HCT116 (cell line): ENCODE data around the gene CARMIL1. TPM values are rescaled to one million over a fixed set of nuclear protein-coding genes. Genes with fewer than 3 reads are reported as not detected.

Experiments
- ATAC-seq: fragments of 200-7000 bp; cut with Tn5 transposase; 2 replicates; pipeline ENCODE4 v1.9.1; 2020; ENCODE audit warnings: mild to moderate bottlenecking, moderate library complexity
- BruUV-seq: library from RNA; stranded (reverse); fragments of 400-500 nt; replicated peaks from 2 replicates; lab custom pipeline; 2021; lab: Mats Ljungman, UMichigan
- CTCF ChIA-PET: fragments of 300-600 bp; sonication (Branson Sonifier 250); formaldehyde crosslinking; loops from one replicate; lab custom pipeline; 2021; ENCODE audit warnings: antibody characterized with exemption; lab: Charles Lee
- POLR2A ChIA-PET: fragments of 300-600, 350-600 bp; sonication (Branson Sonifier 250); formaldehyde crosslinking; loops from one replicate; lab custom pipeline; 2021; ENCODE audit warnings: antibody characterized with exemption; lab: Charles Lee
- RAD21 ChIA-PET, 2 experiments: fragments of 300-600 bp; sonication (Branson Sonifier 250); formaldehyde crosslinking; loops; one replicate each; lab custom pipeline; 2023; ENCODE audit warnings: low total read pairs in 2 of 2; ENCODE audit not compliant: uncharacterized antibody in 2 of 2, unreplicated experiment in 2 of 2, low non-redundant PET in 1 of 2; lab: Charles Lee
- DNase-seq: peaks from one replicate; pipeline ENCODE4 v3.0.0-alpha.2; 2010; ENCODE audit warnings: low read depth, low spot score
- H2AFZ ChIP-seq: fragments of 200-600 bp; shearing (Covaris generic), sonication (generic); 2 replicates; pipeline ENCODE4 v1.6.1; 2017; ENCODE audit warnings: low read depth, mixed run types, mixed read lengths, antibody characterized with exemption, low read length; ENCODE audit not compliant: poor library complexity, severe bottlenecking
- H3K27ac ChIP-seq: 2 replicates; pipeline ENCODE4 v1.5.1; 2012; ENCODE audit warnings: low read depth, low read length
- H3K27me3 ChIP-seq: fragments of 200-600 bp; sonication (generic); 2 replicates; pipeline ENCODE4 v1.6.1; 2016; ENCODE audit warnings: mixed run types, low read length, mixed read lengths; ENCODE audit not compliant: insufficient read depth
- H3K36me3 ChIP-seq, 2 experiments: fragments of 200-500 bp in 1 of 2; fragments of 200-600 bp in 1 of 2; sonication (Bioruptor generic) in 1 of 2; sonication (generic) in 1 of 2; 2 replicates each; pipeline versions ENCODE4 v1.5.1 to v1.6.1; 2014 to 2016; ENCODE audit warnings: low read length in 2 of 2, inconsistent platforms in 1 of 2, mixed read lengths in 1 of 2, mixed run types in 1 of 2; ENCODE audit not compliant: insufficient read depth in 2 of 2, control insufficient read depth in 1 of 2
- H3K4me1 ChIP-seq, 2 experiments: fragments of 200-600 bp in 1 of 2; sonication (generic) in 1 of 2; 2 replicates each; pipeline versions ENCODE4 v1.5.1 to v1.6.1; 2012 to 2017; ENCODE audit warnings: low read length in 2 of 2, inconsistent platforms in 1 of 2, mild to moderate bottlenecking in 1 of 2, mixed read lengths in 1 of 2, mixed run types in 1 of 2, moderate library complexity in 1 of 2; ENCODE audit not compliant: insufficient read depth in 2 of 2, control insufficient read depth in 1 of 2
- H3K4me2 ChIP-seq: fragments of 200-600 bp; sonication (generic); 2 replicates; pipeline ENCODE4 v1.6.1; 2017; ENCODE audit warnings: mixed run types, low read length, mixed read lengths
- H3K4me3 ChIP-seq, 2 experiments: fragments of 200-600 bp in 1 of 2; sonication (generic) in 1 of 2; replicated peaks in 1 of 2; 2 replicates each; pipeline ENCODE4 v1.5.1; 2011 to 2016; ENCODE audit warnings: low read length in 2 of 2, control low read depth in 1 of 2, low read depth in 1 of 2, mild to moderate bottlenecking in 1 of 2, mixed read lengths in 1 of 2, mixed run types in 1 of 2
- H3K79me2 ChIP-seq: fragments of 200-600 bp; sonication (generic); 2 replicates; pipeline ENCODE4 v1.6.1; 2017; ENCODE audit warnings: mild to moderate bottlenecking, mixed run types, low read length, moderate library complexity, mixed read lengths; ENCODE audit not compliant: insufficient read depth
- H3K9ac ChIP-seq: fragments of 200-600 bp; sonication (generic); 2 replicates; pipeline ENCODE4 v1.6.1; 2016; ENCODE audit warnings: low read length, mixed read lengths
- H3K9me2 ChIP-seq: fragments of 200-600 bp; sonication (generic), shearing (Covaris generic); 2 replicates; pipeline ENCODE4 v1.6.1; 2017; ENCODE audit warnings: mixed run types, mild to moderate bottlenecking, moderate library complexity; ENCODE audit not compliant: insufficient read depth
- H3K9me3 ChIP-seq, 2 experiments: fragments of 200-500 bp in 1 of 2; fragments of 200-600 bp in 1 of 2; sonication (Bioruptor generic) in 1 of 2; sonication (generic) in 1 of 2; 2 replicates each; pipeline ENCODE4 v1.6.1; 2014 to 2017; ENCODE audit warnings: low read length in 2 of 2, mixed read lengths in 2 of 2, inconsistent platforms in 1 of 2, low read depth in 1 of 2, mild to moderate bottlenecking in 1 of 2, mixed run types in 1 of 2, moderate library complexity in 1 of 2; ENCODE audit not compliant: control insufficient read depth in 1 of 2, insufficient read depth in 1 of 2
- H4K20me1 ChIP-seq: fragments of 200-600 bp; sonication (generic), shearing (Covaris generic); 2 replicates; pipeline ENCODE4 v1.6.1; 2017; ENCODE audit warnings: mixed run types, mild to moderate bottlenecking, moderate library complexity; ENCODE audit not compliant: insufficient read depth
- CTCF ChIP-seq, 3 experiments: fragments of 200-600 bp in 1 of 3; sonication (generic) in 1 of 3; IDR thresholded peaks in 2 of 3; conservative IDR thresholded peaks in 1 of 3; 2 replicates each; pipeline ENCODE4 v1.5.1; 2012 to 2017; ENCODE audit warnings: low read depth in 2 of 3, low read length in 2 of 3, antibody characterized with exemption in 1 of 3, borderline replicate concordance in 1 of 3, control low read depth in 1 of 3, mild to moderate bottlenecking in 1 of 3, mixed read lengths in 1 of 3, mixed run types in 1 of 3, moderate library complexity in 1 of 3; ENCODE audit not compliant: insufficient read depth in 1 of 3
- EGR1 ChIP-seq: IDR thresholded peaks from 2 replicates; pipeline ENCODE4 v1.6.1; 2012; ENCODE audit warnings: low read depth
- EZH2phosphoT487 ChIP-seq: fragments of 200-600 bp; IDR thresholded peaks from 2 replicates; pipeline ENCODE4 v1.6.1; 2018; ENCODE audit warnings: antibody characterized with exemption, borderline replicate concordance
- MAX ChIP-seq: IDR thresholded peaks from 2 replicates; pipeline ENCODE4 v1.6.1; 2012
- REST ChIP-seq: IDR thresholded peaks from 2 replicates; pipeline ENCODE4 v1.6.1; 2012; ENCODE audit warnings: low read depth
- SIN3A ChIP-seq: IDR thresholded peaks from 2 replicates; pipeline ENCODE4 v1.6.1; 2012; ENCODE audit warnings: low read depth
- SP1 ChIP-seq: IDR thresholded peaks from 2 replicates; pipeline ENCODE4 v1.6.1; 2012; ENCODE audit warnings: low read depth
- SRF ChIP-seq: IDR thresholded peaks from 2 replicates; pipeline ENCODE4 v1.6.1; 2012; ENCODE audit warnings: low read depth
- intact Hi-C: fragments of 100-400 bp; cut with micrococcal nuclease; formaldehyde crosslinking; loops from 2 replicates; pipeline ENCODE4 v1.10.0; 2022
- total RNA-seq: library from RNA; stranded (reverse); gene quantifications from one replicate; pipeline ENCODE4 v1.2.1, GENCODE V29; 2021; ENCODE audit not compliant: unreplicated experiment

Gene CARMIL1
- total RNA-seq, 1 experiment from 2014 or later, result 21.7 TPM

GRCh38 chr6:25477006-25477590, 197.9 kb downstream of the CARMIL1 start (continued):
- TF ChIP-seq MAX (no peak), SP1 (no peak), EGR1 (no peak), EZH2phosphoT487 (no peak), CTCF (IDR thresholded peaks at IDR 0.05 in 2 of 3, conservative IDR thresholded peaks at IDR 0.05 in 1 of 3; ENCODE audit: borderline replicate concordance in 1 of 3, insufficient read depth in 1 of 3, low read depth in 2 of 3, low read length in 2 of 3) (no peak), SIN3A (no peak), REST (no peak)

- no peak overlapping the region for H3K4me3 ChIP-seq
- no peak overlapping the region for H3K4me2 ChIP-seq
- intact Hi-C loops, result no loop called here
- no peak overlapping the region for H3K9ac ChIP-seq
- no peak overlapping the region for H3K27ac ChIP-seq
- ATAC-seq, result no peak
- no peak overlapping the region for H2AFZ ChIP-seq
- DNase-seq, result no peak
- H3K4me1 ChIP-seq, result peaks cover 0 to 17% of the 10 kb centered on the region in 2 experiments; a peak in 2 of 4 replicates
- BruUV-seq, result no TSS peak
- no peaks in the 10 kb centered on the region for H3K79me2 ChIP-seq
- CTCF ChIA-PET, result interaction anchor here (3.5 kb wide), 1 partner anchor 11 kb away, joined by 14 read pairs; no protein-coding TSS in a partner anchor
- H3K9me3 ChIP-seq, result no peaks in the 10 kb centered on the region
- peaks cover 3% of the 10 kb centered on the region; the same call in 1 of the 2 replicates for H3K9me2 ChIP-seq
- RAD21 ChIA-PET, result no interaction called here
- H3K36me3 ChIP-seq, result no peaks in the 10 kb centered on the region
- H4K20me1 ChIP-seq, result no peaks in the 10 kb centered on the region
- no peaks in the 10 kb centered on the region for H3K27me3 ChIP-seq
- POLR2A ChIA-PET, result no interaction called here
- no peak for TF ChIP-seq EZH2phosphoT487
- no peak for TF ChIP-seq SRF
Observed at GRCh38 chr6:25478973-25479372, 199.8 kb downstream of the CARMIL1 start.
